Colon (tissue), 2 donors: ENCODE measurements around the gene APBA1.
"Not testable (repeated sequence)": the region's sequence is repeated elsewhere in the genome, so short reads cannot be mapped to it uniquely, and the experiment has no call there.

Experiments
- FAIRE-seq: peaks from 2 replicates; lab custom pipeline; 2012; peaks lifted over from hg19 to GRCh38; lab: Jason Lieb, UNC
- donor health status: control.
- donor health status: control.

The APBA1 gene

DNA sequence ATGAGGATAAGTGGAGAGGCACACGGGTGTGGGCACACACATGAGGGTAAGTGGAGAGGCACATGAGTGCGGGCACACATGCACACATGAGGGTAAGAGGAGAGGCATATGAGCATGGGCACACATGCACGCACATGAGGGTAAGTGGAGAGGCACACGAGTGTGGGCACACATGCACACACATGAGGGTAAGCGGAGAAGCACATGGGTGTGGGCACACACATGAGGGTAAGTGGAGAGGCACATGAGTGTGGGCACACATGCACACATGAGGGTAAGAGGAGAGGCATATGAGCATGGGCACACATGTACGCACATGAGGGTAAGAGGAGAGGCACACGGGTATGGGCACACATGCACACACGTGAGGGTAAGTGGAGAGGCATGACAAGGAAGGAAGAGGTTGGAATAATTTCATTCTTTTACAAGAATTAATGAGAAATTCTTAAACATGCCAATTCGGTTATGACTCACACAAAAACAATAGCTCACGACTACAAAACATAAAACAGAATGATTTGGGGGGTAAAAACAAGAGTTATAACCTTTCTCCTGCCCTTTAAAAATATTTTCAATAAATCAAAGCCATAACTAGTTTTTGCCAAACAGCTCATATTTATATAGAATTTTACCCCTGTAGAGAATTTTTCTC is 67.5 kb downstream of the APBA1 start:
- FAIRE-seq: no peak

DNA sequence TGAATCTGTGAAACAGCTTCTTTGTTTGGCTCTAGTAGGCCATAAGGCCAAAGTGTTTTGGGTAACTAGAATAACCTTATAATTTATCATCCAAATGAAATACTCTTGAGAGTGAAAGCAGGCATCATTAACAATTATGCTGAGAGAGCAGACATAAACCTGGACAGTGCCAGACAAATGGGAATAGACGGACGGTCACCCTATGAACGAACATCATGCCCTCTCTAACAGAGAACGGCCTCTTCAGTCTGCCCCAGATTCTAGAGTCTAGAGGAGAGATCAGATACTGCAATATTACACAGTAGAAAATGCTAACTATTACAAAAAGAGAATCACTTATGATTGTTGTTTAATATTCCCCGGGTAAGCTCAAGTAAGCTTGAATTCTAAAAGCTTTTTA is 68.5 kb downstream of the APBA1 start:
- no peak for FAIRE-seq

GRCh38 chr9:69602773-69603172 is 69.4 kb downstream of the APBA1 start:
- no peak for FAIRE-seq

DNA sequence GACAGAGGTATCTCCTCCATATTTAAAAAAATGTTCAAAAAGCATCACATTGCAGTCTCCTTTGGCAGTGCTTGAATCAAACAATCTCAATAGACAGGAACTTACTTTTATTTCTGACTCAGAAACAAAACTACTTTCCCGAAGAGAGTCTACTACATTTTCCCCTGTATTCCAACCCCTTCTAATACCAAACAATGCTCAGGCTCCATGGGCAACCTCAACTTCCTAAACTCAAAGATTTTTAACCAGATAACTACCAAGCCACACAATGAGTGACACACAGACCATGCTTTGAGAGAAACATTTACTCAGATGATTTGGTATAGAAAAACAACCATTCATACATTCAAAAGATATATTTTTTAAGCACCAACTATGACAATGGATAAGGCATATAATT is 70.5 kb downstream of the APBA1 start:
- no peak for FAIRE-seq

- no peak for FAIRE-seq
Observed at GRCh38 chr9:69600314-69601047, 71.7 kb downstream of the APBA1 start.

DNA sequence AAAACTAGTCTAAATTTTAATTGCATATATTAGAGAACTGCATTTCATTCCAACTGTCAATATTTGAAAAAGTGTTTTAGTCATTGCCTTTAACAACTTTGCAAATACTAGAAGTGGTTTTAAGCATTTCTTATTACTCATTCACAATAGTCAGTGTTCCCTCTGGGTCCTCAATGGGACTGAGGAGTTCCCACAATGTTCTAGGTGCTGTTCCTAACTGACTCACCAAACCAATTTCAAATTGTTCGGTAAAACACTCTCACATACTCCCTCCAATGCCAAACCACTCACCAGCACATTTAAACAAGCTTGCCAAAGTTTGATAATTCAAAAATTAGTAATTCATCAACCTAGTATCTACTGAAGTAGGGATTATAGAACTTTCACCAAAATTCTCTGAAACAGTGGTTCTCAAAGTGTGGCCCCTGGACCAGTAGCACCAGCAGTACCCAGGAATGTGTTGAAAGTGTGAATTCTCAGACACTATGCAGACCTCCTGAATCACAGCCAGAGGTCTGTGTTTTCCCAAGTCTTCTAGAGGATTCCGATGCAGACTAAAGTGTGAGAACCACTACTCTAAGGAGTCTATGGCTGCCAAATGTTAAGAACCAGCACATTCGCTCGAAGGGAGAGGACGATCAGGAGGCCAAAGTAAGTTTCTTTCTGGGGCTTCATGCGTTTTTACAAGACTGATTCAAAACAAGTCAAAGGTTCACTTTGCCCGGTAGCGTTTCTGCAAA is 72.8 kb downstream of the APBA1 start:
- FAIRE-seq: no peak

DNA sequence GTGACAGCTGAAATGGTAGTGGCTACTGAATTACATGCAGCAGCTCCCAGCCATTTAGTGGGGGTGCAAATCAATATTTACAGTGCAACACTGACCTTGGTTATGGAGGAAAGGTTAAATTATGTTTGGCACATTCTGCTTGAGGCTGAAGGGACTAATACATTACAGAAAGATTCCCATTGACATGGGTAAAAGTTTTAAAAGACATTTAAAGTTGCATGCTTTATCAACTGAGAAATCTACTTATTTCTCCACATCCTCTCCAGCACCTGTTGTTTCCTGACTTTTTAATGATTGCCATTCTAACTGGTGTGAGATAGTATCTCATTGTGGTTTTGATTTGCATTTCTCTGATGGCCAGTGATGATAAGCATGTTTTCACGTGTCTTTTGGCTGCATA is 75.3 kb downstream of the APBA1 start:
- FAIRE-seq: not testable (repeated sequence)

DNA sequence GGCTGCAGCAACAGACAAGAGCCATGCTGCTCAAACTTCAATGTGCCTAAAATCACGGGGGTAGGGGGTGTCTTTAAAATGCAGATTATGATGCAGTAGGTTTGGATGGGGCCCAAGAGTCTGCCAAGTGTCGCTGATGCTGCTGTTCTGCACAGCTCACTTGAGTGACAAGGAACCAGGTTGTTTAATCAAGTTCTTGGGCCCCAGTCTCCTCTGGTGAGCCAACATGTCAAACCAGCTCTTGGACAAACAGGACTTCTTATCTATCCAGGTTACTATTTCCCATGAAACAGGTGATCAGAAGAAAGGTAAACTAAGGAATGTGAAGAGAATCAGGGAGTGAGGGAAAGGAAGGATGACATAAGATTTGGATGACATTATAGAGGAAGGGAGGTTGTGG is 78.0 kb downstream of the APBA1 start:
- FAIRE-seq: no peak

- no peak for FAIRE-seq
Observed at GRCh38 chr9:69593756-69594155, 78.4 kb downstream of the APBA1 start.

DNA sequence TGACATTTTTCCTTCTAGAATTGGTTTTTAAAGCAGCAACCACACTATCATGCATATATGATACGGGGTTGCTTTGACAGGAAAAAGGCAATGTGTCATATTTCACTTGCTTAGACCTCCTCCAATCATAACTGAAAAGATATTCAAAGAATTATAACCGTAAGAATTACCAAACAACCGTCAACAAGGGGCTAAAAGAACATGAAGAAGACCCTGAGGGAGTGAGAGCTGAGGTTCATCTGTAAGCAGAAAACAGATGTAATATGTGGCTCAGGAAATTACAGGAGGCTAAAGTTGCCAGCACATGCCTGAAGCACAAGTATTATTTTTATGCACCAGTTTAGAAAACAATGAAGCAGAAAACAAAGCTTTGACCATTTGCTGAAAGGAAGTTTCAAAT is 78.9 kb downstream of the APBA1 start:
- FAIRE-seq: no peak

DNA sequence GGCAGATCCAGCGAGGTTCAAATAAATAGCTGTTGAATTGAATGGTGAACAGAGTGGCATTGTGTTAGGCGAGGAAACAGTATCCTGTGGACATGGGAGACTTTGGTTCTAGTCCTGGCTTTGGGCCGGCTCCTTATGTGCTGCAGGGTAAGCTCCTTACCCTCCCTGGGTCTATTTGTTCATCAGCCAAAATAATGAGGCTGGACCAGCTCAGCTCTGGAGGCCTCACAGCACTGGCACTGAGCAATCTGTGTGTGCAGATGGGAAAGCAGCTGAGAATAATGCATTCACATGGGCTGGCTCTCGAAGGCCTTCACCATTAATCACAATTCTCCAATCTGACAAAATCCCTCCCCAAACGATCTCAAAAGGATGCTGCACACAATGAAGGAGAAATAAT is 81.9 kb downstream of the APBA1 start:
- FAIRE-seq: no peak

GRCh38 chr9:69589156-69589555 is 83.0 kb downstream of the APBA1 start:
- no peak for FAIRE-seq

- no peak for FAIRE-seq
Observed at GRCh38 chr9:69585571-69585970, 86.6 kb downstream of the APBA1 start.

- no peak for FAIRE-seq
Observed at GRCh38 chr9:69584759-69585158, 87.4 kb downstream of the APBA1 start.

DNA sequence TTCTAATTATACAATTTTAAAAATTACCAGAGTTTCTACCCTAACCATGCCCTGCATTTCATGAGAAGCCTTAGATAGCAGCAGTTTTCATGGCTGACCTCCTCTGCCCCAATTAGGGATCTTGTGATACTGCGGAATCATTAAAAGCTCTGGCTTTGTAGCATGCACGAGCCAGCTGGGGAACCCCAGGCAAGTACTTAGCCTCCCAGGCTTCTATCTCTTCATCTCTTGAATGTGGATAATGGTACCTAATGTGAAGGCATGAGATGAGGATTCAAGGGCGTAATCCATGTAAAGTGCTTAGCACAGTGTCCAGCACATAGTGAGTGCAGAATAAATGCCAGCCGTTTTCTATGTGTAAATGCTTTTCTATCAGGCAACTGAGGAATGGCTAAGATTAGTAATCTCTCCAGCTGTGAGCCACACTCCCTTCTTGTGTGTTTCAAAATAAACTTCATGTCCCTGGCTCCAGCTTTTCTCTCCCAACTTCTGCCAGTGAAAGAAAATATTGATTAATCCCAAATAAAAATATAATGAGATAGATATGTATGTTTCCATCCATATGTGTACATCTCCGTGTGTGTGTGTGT is 88.4 kb downstream of the APBA1 start:
- no peak for FAIRE-seq

DNA sequence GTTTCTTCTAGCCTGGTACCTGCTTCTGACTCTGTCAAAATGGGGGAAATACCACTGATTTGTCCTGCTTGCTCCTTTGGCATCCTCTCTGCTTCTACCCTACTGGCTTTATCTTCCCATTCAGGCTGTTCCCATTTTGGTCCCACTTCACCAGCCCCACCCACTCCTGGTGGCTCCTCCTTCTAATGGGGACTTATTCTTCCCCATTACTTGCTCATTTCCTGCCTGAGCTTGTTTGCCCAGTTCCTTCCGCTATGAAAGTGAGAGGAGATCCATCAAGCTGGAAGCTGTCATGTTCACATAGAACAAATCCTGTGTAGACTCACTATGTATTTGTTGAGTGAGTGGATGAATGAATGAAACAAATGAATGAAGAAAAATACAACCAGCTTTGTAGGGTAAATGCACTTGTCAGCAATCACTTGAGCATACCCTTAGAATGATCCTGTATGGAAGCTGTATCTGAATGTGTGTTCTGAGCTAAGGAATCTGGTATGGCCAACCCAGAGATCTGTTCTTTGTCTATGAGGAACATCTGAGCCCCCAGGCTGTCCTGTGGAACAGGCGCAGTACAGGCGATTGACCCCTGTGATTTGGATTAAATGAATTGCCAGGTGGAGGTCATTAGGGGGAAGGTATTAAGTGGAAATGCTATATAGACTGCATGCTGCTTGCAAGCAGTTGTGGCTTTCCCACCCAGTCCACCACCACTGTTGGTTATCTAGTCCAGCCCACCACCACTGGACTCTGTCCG is 89.5 kb downstream of the APBA1 start:
- FAIRE-seq: no peak

GRCh38 chr9:69582018-69582417 is 90.2 kb downstream of the APBA1 start:
- no peak for FAIRE-seq

- FAIRE-seq: no peak
Observed at GRCh38 chr9:69580582-69581214, 91.5 kb downstream of the APBA1 start.

GRCh38 chr9:69579760-69580581 is 92.2 kb downstream of the APBA1 start:
- no peak for FAIRE-seq

DNA sequence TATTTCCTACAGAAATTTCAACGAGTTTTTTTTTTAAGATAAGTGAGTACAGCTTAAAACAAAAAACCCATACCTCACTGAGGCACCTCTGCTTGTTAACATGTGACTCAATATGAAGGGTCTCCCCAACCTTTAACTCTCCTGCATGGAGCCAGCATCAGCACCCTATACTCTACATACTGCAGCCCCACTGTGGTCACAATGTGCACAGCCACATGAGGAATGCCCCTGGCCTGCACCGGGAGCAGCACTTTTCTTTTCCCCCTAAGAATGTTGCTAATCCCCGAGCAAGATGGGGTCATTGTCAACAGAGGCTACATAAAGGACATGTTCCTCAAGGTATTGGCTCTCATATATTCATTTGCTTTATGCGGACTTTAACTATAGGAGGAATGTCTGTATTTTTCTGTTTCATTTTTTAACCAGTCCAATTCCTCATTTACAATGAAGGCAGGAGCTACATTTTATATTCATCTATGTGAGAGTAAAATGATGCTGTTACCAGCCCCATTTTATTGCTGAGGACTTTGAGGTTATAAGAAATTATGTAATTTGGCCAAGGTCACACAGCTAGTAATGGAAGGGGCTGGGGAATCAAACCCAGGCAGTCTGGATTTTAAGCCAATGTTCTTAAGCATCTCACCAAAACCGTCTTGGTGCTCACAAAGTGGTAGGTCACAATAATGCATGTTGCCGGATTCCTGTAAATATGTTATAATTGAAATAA is 93.0 kb downstream of the APBA1 start:
- FAIRE-seq: no peak
